Stimulated activated CD4-positive, alpha-beta T cell treated with anti-CD3 and anti-CD28 coated beads, Interleukin-15, amount 100 ng/mL, for 1 hour (primary cell): Measurements from ENCODE around the gene ALOX5AP.
"Not testable (repeated sequence)": the region's sequence is repeated elsewhere in the genome, so short reads cannot be mapped to it uniquely, and the experiment has no call there.

Experiments used
- DNase-seq, 2 donors: peaks; one replicate each; pipeline ENCODE4 v3.0.0-alpha.2; 2020; ENCODE audit warnings: low read depth in 1 of 2, low spot score in 1 of 2

The ALOX5AP gene

GRCh38 chr13:30737511-30738337 is 2.4 kb downstream of the ALOX5AP start:
- DNase-seq, result no peak

GRCh38 chr13:30738526-30739236 is 3.3 kb downstream of the ALOX5AP start:
- DNase-seq, result no peak

- DNase-seq, result no peak
Observed at GRCh38 chr13:30739237-30739528, 3.8 kb downstream of the ALOX5AP start.

GRCh38 chr13:30739761-30740642 is 4.7 kb downstream of the ALOX5AP start:
- peak; percentile 28 to 29 for DNase-seq

GRCh38 chr13:30742901-30743300 is 7.6 kb downstream of the ALOX5AP start:
- DNase-seq, result no peak

- no peak for DNase-seq
Observed at GRCh38 chr13:30743319-30744055, 8.1 kb downstream of the ALOX5AP start.

- DNase-seq, result peak; percentile 52 to 61
Observed at GRCh38 chr13:30744056-30744680, 8.8 kb downstream of the ALOX5AP start.

- DNase-seq, result no peak
Observed at GRCh38 chr13:30744681-30745077, 9.3 kb downstream of the ALOX5AP start.

GRCh38 chr13:30745906-30746686 is 10.8 kb downstream of the ALOX5AP start:
- no peak for DNase-seq

- DNase-seq, result no peak
Observed at GRCh38 chr13:30746791-30747190, 11.4 kb downstream of the ALOX5AP start.

GRCh38 chr13:30747845-30748244 is 12.5 kb downstream of the ALOX5AP start:
- not testable (repeated sequence) for DNase-seq

- no peak for DNase-seq
Observed at GRCh38 chr13:30748717-30749116, 13.4 kb downstream of the ALOX5AP start.

GRCh38 chr13:30750036-30750435 is 14.7 kb downstream of the ALOX5AP start:
- no peak for DNase-seq

- DNase-seq, result no peak
Observed at GRCh38 chr13:30751183-30751933, 16.0 kb downstream of the ALOX5AP start.

GRCh38 chr13:30752201-30752797 is 17.0 kb downstream of the ALOX5AP start:
- no peak for DNase-seq

GRCh38 chr13:30753030-30753616 is 17.8 kb downstream of the ALOX5AP start:
- no peak for DNase-seq

GRCh38 chr13:30755678-30756077 is 20.3 kb downstream of the ALOX5AP start:
- no peak for DNase-seq

GRCh38 chr13:30757026-30757742 is 21.8 kb downstream of the ALOX5AP start:
- no peak for DNase-seq
